Upper lobe of left lung (tissue), 6 donors: Measurements from ENCODE around the gene ADRA1B. TPM values are rescaled to one million over a fixed set of nuclear protein-coding genes. Genes with fewer than 3 reads are reported as not detected.

Source experiments
- ATAC-seq, 2 donors: fragments of 200-7000 bp; cut with Tn5 transposase; one replicate each; pipeline ENCODE4 v1.9.1; 2022; ENCODE audit warnings: mild to moderate bottlenecking in 2 of 2, moderate library complexity in 2 of 2; ENCODE audit not compliant: low FRiP score in 2 of 2
- DNase-seq, 2 donors: peaks; one replicate each; pipeline ENCODE4 v3.0.0-alpha.2; 2019 to 2020
- H3K27ac ChIP-seq, 4 donors: fragments of 200-600 bp; sonication (generic); one replicate each; pipeline ENCODE4 v1.5.1; 2016 to 2019
- H3K27me3 ChIP-seq, 4 donors: fragments of 200-600 bp; sonication (generic); one replicate each; pipeline ENCODE4 v1.5.1; 2017 to 2019
- H3K36me3 ChIP-seq, 4 donors: fragments of 200-600 bp; sonication (generic); one replicate each; pipeline ENCODE4 v1.5.1; 2016 to 2019
- H3K4me1 ChIP-seq, 4 donors: fragments of 200-600 bp; sonication (generic); one replicate each; pipeline ENCODE4 v1.5.1; 2018 to 2019
- H3K4me3 ChIP-seq, 4 donors: fragments of 200-600 bp; sonication (generic); one replicate each; pipeline ENCODE4 v1.5.1; 2017 to 2019; ENCODE audit warnings: mild to moderate bottlenecking in 2 of 4, moderate library complexity in 1 of 4
- H3K9me3 ChIP-seq, 4 donors: fragments of 200-600 bp; sonication (generic); one replicate each; pipeline ENCODE4 v1.5.1; 2018 to 2019
- EP300 ChIP-seq, 4 donors: sonication (generic); formaldehyde crosslinking; IDR thresholded peaks; one replicate each; pipeline ENCODE4 v1.5.1; 2017; ENCODE audit warnings: antibody characterized with exemption in 4 of 4, control low read depth in 2 of 4
- POLR2A ChIP-seq, 4 donors: fragments of 450-650 bp; IDR thresholded peaks; one replicate each; pipeline ENCODE4 v1.5.1; 2016 to 2017; ENCODE audit warnings: antibody characterized with exemption in 4 of 4, mild to moderate bottlenecking in 2 of 4
- POLR2AphosphoS5 ChIP-seq, 2 donors: sonication (generic); formaldehyde crosslinking; IDR thresholded peaks; one replicate each; pipeline ENCODE4 v1.5.1; 2017; ENCODE audit warnings: antibody characterized with exemption in 2 of 2
- WGBS, 2 donors: methylation state at CpG; one replicate each; pipeline ENCODE4 v1.1.5; 2017 to 2018; 5-methylcytosine and 5-hydroxymethylcytosine counted together
- total RNA-seq, 6 donors: library from RNA; depleted of rRNA in 4 of 6; stranded (reverse); fragments of >200 nt in 4 of 6; gene quantifications; one replicate each; pipeline versions ENCODE4 v1.1.0 to v1.2.1, GENCODE V29; 2016 to 2021
- TF ChIP-seq, protein P1 (sequence below), 6 experiments: fragments of 450-650 bp in 4 of 6; fragments of 200-600 bp in 2 of 6; sonication (generic) in 2 of 6; IDR thresholded peaks; one replicate each; pipeline ENCODE4 v1.5.1; 2016 to 2019; ENCODE audit warnings: antibody characterized with exemption in 6 of 6
- donor health status: DM: no; HTN: no; CAD: no; lungs with moderate emphysema.
- donor health status: DM: no; HTN: yes; CAD: no; lungs with severe emphysema.

ADRA1B gene
- total RNA-seq, 6 donors from 2014 or later = 3.4 to 9.9 (median 5.9) TPM

DNA sequence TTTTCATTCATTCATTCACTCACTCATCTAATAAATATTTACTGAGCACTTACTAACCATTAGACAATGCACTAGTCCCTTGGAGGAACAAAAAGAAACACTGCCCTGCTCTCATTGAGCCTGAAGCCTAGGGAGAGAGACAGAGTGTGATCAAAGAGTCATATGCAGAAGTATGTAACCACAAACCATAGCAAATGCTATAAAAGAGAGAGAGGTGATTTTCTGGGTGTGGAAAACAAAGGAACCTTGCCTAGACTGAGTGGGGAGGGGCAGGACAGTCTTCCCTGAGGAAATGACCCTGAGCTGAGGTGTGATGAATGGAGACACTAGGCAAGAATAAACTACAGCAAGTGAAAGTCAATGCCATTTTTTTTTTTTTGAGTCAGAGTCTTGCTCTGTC lies 10.8 kb upstream of the ADRA1B start:
- no peaks in the 10 kb centered on the region for H3K27me3 ChIP-seq
- H3K27ac ChIP-seq = no peak overlapping the region
- H3K4me3 ChIP-seq = no peak overlapping the region
- H3K9me3 ChIP-seq = no peaks in the 10 kb centered on the region
- H3K4me1 ChIP-seq = peaks cover 0 to 8% (median 3%) of the 10 kb centered on the region in 4 donors
- ATAC-seq (no peak), DNase-seq (no peak)
- TF ChIP-seq, protein P1, sequence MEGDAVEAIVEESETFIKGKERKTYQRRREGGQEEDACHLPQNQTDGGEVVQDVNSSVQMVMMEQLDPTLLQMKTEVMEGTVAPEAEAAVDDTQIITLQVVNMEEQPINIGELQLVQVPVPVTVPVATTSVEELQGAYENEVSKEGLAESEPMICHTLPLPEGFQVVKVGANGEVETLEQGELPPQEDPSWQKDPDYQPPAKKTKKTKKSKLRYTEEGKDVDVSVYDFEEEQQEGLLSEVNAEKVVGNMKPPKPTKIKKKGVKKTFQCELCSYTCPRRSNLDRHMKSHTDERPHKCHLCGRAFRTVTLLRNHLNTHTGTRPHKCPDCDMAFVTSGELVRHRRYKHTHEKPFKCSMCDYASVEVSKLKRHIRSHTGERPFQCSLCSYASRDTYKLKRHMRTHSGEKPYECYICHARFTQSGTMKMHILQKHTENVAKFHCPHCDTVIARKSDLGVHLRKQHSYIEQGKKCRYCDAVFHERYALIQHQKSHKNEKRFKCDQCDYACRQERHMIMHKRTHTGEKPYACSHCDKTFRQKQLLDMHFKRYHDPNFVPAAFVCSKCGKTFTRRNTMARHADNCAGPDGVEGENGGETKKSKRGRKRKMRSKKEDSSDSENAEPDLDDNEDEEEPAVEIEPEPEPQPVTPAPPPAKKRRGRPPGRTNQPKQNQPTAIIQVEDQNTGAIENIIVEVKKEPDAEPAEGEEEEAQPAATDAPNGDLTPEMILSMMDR (IDR thresholded peaks at IDR 0.05) = no peak
- no peak for TF ChIP-seq EP300 (IDR thresholded peaks at IDR 0.05)
- no peak for TF ChIP-seq POLR2A (IDR thresholded peaks at IDR 0.05)
- no peak for TF ChIP-seq POLR2AphosphoS5 (IDR thresholded peaks at IDR 0.05)
- H3K36me3 ChIP-seq = no peaks in the 10 kb centered on the region

DNA sequence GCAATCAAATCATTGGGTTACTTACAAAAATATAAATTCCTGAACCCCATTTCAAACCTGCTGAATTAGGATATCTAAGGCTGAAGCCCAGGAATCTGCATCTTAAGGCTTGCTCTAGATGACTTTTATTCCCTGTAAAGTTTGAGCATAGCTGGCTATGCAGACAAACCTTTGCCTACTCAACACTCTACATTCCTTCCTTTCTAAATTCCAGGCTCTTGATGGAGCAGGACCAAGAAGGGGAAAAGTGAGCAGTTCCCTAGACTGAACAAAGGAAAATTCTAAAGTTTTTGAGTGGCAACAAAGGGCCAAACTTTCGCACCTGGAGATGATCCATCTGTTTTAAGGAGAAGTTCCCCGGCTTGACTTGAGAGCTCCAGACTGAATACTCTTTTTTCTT lies 9.8 kb upstream of the ADRA1B start:
- Histone ChIP-seq H3K36me3 (no peaks in the 10 kb centered on the region), H3K9me3 (no peaks in the 10 kb centered on the region), H3K27me3 (no peaks in the 10 kb centered on the region), H3K4me1 (peaks cover 0 to 8% (median 3%) of the 10 kb centered on the region in 4 donors), H3K27ac (no peak overlapping the region), H3K4me3 (no peak overlapping the region)
- DNase-seq (no peak), ATAC-seq (no peak)
- WGBS, 2 donors = 93 to 98% methylated on average over 2 of the region's 2 CpGs
- TF ChIP-seq, protein P1 (IDR thresholded peaks at IDR 0.05) = no peak
- TF ChIP-seq EP300 (IDR thresholded peaks at IDR 0.05) = no peak

DNA sequence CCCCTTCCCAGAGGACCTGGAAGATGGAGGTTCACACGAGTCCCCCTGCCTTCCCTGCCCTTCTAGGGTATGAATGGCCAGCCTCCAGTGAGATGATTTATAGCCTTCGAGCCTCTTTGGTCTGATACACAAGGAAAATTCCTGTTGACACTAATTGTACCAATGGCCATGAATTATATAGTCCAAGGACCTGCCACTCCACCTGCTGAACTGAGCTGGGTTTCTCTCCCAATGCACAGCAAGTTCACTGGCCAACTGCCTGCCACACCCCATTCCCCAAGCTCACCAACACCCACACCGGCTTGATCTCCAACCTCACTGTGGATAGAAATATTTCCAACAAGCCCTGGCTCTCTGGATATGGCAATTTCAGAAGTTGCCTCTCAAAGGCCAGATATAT lies 9.3 kb upstream of the ADRA1B start:
- no peak for TF ChIP-seq POLR2A (IDR thresholded peaks at IDR 0.05)
- H3K27me3 ChIP-seq = no peaks in the 10 kb centered on the region
- 63 to 69% methylated on average over 3 of the region's 3 CpGs for WGBS, 2 donors
- no peak overlapping the region for H3K27ac ChIP-seq
- no peaks in the 10 kb centered on the region for H3K9me3 ChIP-seq
- DNase-seq (peak in 1 of 2 donors; percentile 70), ATAC-seq (no peak)
- no peak overlapping the region for H3K4me3 ChIP-seq
- peaks cover 0 to 8% (median 3%) of the 10 kb centered on the region in 4 donors for H3K4me1 ChIP-seq
- no peaks in the 10 kb centered on the region for H3K36me3 ChIP-seq

DNA sequence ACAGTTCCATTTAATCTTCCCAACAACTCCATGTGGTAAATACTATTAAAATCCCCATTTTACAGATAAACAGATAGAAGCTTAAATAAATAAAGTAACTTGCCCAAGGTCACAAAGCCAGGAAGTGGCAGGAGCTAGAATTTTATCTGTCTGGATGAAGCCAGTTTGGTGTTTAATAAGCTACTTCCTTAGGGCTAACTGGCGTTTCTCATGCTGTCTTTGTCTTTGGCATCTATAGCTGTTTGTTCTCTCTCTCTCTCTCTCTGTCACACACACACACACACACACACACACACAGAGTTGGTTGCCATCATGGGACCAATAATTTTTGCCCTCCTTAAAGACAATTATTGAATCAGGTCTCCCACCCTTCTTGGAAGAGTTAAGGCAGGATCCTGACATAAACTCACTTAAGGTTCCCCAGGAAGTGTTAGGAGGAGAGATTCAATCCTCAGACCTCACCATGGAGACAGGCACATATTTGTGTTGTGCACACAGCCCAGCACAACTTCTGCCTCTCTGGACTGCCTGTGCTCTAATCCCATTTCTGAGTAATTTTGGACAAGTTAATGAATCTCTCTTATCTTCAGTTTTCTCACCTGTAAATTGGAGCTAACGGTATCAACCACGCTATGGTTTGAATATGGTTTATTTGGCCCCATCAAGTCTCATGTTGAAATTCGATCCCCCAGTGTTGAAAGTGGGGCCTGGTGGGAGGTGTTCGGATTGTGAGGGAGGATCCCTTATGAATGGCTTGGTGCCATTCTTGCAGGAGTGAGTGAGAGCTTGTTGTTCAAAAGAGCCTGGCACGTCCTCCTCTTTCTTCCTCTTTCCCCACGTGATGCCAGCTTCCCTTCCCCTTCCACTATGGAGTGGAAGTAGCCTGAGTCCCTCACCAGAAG lies 8.3 kb upstream of the ADRA1B start:
- Histone ChIP-seq H3K4me1 (peaks cover 4 to 8% (median 6%) of the 10 kb centered on the region in 4 donors), H3K9me3 (no peaks in the 10 kb centered on the region), H3K36me3 (no peaks in the 10 kb centered on the region), H3K27ac (no peak overlapping the region), H3K4me3 (no peak overlapping the region), H3K27me3 (no peaks in the 10 kb centered on the region)
- ATAC-seq = peak in 1 of 2 donors; percentile 13
- TF ChIP-seq POLR2A (IDR thresholded peaks at IDR 0.05) (no peak), POLR2AphosphoS5 (IDR thresholded peaks at IDR 0.05) (no peak), EP300 (IDR thresholded peaks at IDR 0.05) (no peak)
- TF ChIP-seq, protein P1 (IDR thresholded peaks at IDR 0.05) = no peak
- DNase-seq = no peak
- WGBS, 2 donors = 52 to 57% methylated on average over 7 of the region's 7 CpGs

DNA sequence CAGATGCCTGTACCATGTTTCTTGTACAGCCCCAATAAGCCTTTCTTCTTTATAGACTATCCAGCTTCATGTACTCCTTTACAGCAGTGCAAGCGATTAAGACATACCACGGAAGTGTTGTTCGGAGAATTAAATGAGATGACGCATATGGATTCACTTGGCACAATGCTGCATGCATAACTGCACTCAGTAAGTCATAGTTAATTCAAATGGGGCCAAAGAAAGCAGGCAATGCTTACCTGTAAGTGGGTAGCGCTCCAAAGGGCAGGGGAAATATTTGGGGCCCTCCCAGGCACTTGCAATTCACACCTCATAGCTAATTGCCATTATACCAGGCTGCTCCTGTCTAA lies 7.7 kb upstream of the ADRA1B start:
- ATAC-seq (no peak), DNase-seq (no peak)
- WGBS, 2 donors = 77 to 79% methylated on average over 5 of the region's 5 CpGs
- Histone ChIP-seq H3K36me3 (no peaks in the 10 kb centered on the region), H3K4me3 (no peak overlapping the region), H3K27me3 (no peaks in the 10 kb centered on the region), H3K27ac (no peak overlapping the region), H3K9me3 (no peaks in the 10 kb centered on the region), H3K4me1 (peaks cover 4 to 8% (median 6%) of the 10 kb centered on the region in 4 donors)
- TF ChIP-seq POLR2A (IDR thresholded peaks at IDR 0.05) = no peak
- no peak for TF ChIP-seq EP300 (IDR thresholded peaks at IDR 0.05)
- TF ChIP-seq POLR2AphosphoS5 (IDR thresholded peaks at IDR 0.05) = no peak
- TF ChIP-seq, protein P1 (IDR thresholded peaks at IDR 0.05) = no peak
